K562 (cell line): ENCODE data around the gene SLC48A1. TPM values are rescaled to one million over a fixed set of nuclear protein-coding genes. Genes with fewer than 3 reads are reported as not detected.

Experiments used
- CHD7 ChIP-seq: fragments of 200-600 bp; sonication (generic); IDR thresholded peaks from one replicate; pipeline ENCODE4 v1.6.1; 2012; ENCODE audit warnings: mild to moderate bottlenecking, low read depth, low read length, inconsistent platforms
- CREB3L1 ChIP-seq: fragments of 450-650 bp; IDR thresholded peaks from 2 replicates; pipeline ENCODE4 v1.6.1; 2014; ENCODE audit warnings: low read depth, mild to moderate bottlenecking, moderate library complexity, borderline replicate concordance
- DMBX1 ChIP-seq: fragments of 250-450 bp; sonication (Bioruptor Pico); IDR thresholded peaks from 2 replicates; pipeline ENCODE4 v1.8.0; 2022; ENCODE audit warnings: inconsistent platforms, mild to moderate bottlenecking, moderate library complexity, borderline replicate concordance
- EGR1 ChIP-seq: fragments of 450-650 bp; conservative IDR thresholded peaks from 2 replicates; pipeline ENCODE4 v1.6.1; 2017; ENCODE audit warnings: mild to moderate bottlenecking
- FOSL1 ChIP-seq: fragments of 200-800 bp; sonication (Bioruptor generic); conservative IDR thresholded peaks from 2 replicates; pipeline ENCODE4 v1.6.1; 2016; ENCODE audit warnings: missing genetic modification characterization, missing compliant biosample characterization
- KLF10 ChIP-seq: fragments of 250-450 bp; sonication (Bioruptor Pico); IDR thresholded peaks from 2 replicates; pipeline ENCODE4 v1.6.1; 2021; ENCODE audit warnings: matching md5 sums
- L3MBTL2 ChIP-seq: fragments of 450-650 bp; IDR thresholded peaks from 2 replicates; pipeline ENCODE4 v1.6.1; 2016; ENCODE audit warnings: mild to moderate bottlenecking, moderate library complexity
- MEIS2 ChIP-seq: fragments of 450-650 bp; IDR thresholded peaks from 2 replicates; pipeline ENCODE4 v1.6.1; 2014; ENCODE audit warnings: mild to moderate bottlenecking; ENCODE audit not compliant: partially characterized antibody
- SIRT6 ChIP-seq: IDR thresholded peaks from one replicate; pipeline ENCODE4 v1.6.1; 2012; ENCODE audit warnings: low read depth, mild to moderate bottlenecking, control low read depth, inconsistent platforms, low read length, moderate library complexity
- TOE1 ChIP-seq, 2 experiments: fragments of 450-650 bp in 1 of 2; sonication (generic) in 1 of 2; formaldehyde crosslinking in 1 of 2; IDR thresholded peaks; 2 replicates each; pipeline versions ENCODE4 v1.7.1 to v1.8.0; 2016 to 2022; ENCODE audit warnings: borderline replicate concordance in 2 of 2, mild to moderate bottlenecking in 2 of 2, antibody characterized with exemption in 1 of 2, inconsistent platforms in 1 of 2, low read depth in 1 of 2, missing genetic modification reagents in 1 of 2, moderate library complexity in 1 of 2
- ZBTB7A ChIP-seq: IDR thresholded peaks from 2 replicates; pipeline ENCODE4 v1.6.1; 2011; ENCODE audit warnings: low read depth, mild to moderate bottlenecking, low read length, moderate library complexity, borderline replicate concordance; ENCODE audit not compliant: control insufficient read depth
- polyA plus RNA-seq, 8 experiments: library from polyadenylated mRNA; depleted of rRNA in 4 of 8; stranded (reverse) in 5 of 8; unstranded in 3 of 8; fragments of >200 nt; fragmentation: Nextera tagmentation in 2 of 8; fragmentation: Illumina TruSeq in 1 of 8; extraction: Ambion mirVana in 2 of 8; extraction: Trizol in 1 of 8; gene quantifications; 2 replicates each; pipeline versions ENCODE4 v1.2.1 to v1.2.3, GENCODE V29; 2011 to 2014; ENCODE audit warnings: inconsistent platforms in 1 of 8, missing spikeins in 1 of 8
- total RNA-seq, 7 experiments: library from RNA; depleted of rRNA in 6 of 7; stranded (reverse); fragments of >200 nt in 6 of 7; fragmentation: Illumina TruSeq in 2 of 7; extraction: Trizol in 2 of 7; gene quantifications; 2 replicates each; pipeline versions ENCODE4 v1.2.1 to v1.2.3, GENCODE V29; 2011 to 2021; ENCODE audit warnings: low replicate concordance in 1 of 7

SLC48A1 gene
- total and polyA plus RNA-seq, 9 of the 15 experiments (the other 6 are each of a cell fraction or from before 2014, with no cell fraction given), result 10.7 to 37.5 (median 18.7) TPM

- no peak for TF ChIP-seq CHD7
- TF ChIP-seq CREB3L1, result 0 out of 2 replicates have a peak, but pooled peaks have one; percentile 17
- TF ChIP-seq EGR1, result peak; percentile 43; the same call in 1 of the 2 replicates
- no peak for TF ChIP-seq SIRT6
- TF ChIP-seq KLF10 (CRISPR knock-in tag), result no peak
- TF ChIP-seq MEIS2, result no peak
- peak; percentile 27; the same call in 1 of the 2 replicates for TF ChIP-seq ZBTB7A
- peak; percentile 40; the same call in 1 of the 2 replicates for TF ChIP-seq L3MBTL2
- no peak for TF ChIP-seq TOE1 (IDR thresholded peaks at IDR 0.05; ENCODE audit: borderline replicate concordance)
- peak; percentile 32; the same call in 1 of the 2 replicates for TF ChIP-seq TOE1 (CRISPR knock-in tag; IDR thresholded peaks at IDR 0.05; ENCODE audit: borderline replicate concordance, low read depth)
- TF ChIP-seq DMBX1 (CRISPR knock-in tag), result no peak
- TF ChIP-seq FOSL1 (tag), result no peak
These were observed 47.0 kb downstream of the SLC48A1 start, which contains the start of gene HDAC7 (continued) for GRCh38 chr12:47819896-47820630.
